ENCODE measurements around the gene ZACN.

The ZACN gene

GRCh38 chr17:76131692-76132573 lies 53.0 kb downstream of the ZACN start:
- no peak for DNase-seq (ENCODE audit: low read depth in 2 of 2)
